Subcutaneous adipose tissue (tissue), 4 donors: ENCODE measurements around the gene RERE. TPM values are rescaled to one million over a fixed set of nuclear protein-coding genes. Genes with fewer than 3 reads are reported as not detected.

ENCODE experiments used
- CTCF ChIP-seq: fragments of 450-650 bp; IDR thresholded peaks from one replicate; pipeline ENCODE4 v1.5.1; 2016; ENCODE audit warnings: low read depth, mild to moderate bottlenecking, control low read depth, antibody characterized with exemption, moderate library complexity
- total RNA-seq, 4 donors: library from RNA; depleted of rRNA; stranded (reverse); fragments of >200 nt; gene quantifications; one replicate each; pipeline ENCODE4 v1.1.0, GENCODE V29; 2016

Gene RERE
- total RNA-seq, 4 donors from 2014 or later = 67.0 to 91.4 (median 83.1) TPM

GRCh38 chr1:8510041-8510823 lies 307.2 kb downstream of the RERE start:
- no peak for TF ChIP-seq CTCF

- no peak for TF ChIP-seq CTCF
Measured at GRCh38 chr1:8509579-8509978, 307.9 kb downstream of the RERE start.

- no peak for TF ChIP-seq CTCF
Measured at GRCh38 chr1:8506995-8507615, 310.3 kb downstream of the RERE start.

DNA sequence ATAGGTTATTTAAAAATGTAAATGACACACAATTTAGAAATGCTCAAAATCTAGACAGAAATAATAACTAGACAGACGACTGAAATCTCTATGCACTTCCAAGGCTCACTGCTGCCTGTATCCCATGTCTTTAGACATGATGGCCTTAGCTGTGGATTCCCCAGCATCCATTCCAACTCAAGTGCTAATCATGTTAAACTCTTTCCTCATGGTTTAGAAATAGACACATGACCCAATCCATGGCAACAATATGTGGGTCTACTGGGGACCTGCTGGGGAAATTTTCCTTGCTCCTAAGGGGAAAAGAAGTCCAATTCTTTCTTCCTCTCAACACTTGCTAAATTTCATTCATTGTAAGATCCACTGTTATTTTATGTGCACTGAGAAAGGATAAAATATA lies 311.0 kb downstream of the RERE start:
- no peak for TF ChIP-seq CTCF

DNA sequence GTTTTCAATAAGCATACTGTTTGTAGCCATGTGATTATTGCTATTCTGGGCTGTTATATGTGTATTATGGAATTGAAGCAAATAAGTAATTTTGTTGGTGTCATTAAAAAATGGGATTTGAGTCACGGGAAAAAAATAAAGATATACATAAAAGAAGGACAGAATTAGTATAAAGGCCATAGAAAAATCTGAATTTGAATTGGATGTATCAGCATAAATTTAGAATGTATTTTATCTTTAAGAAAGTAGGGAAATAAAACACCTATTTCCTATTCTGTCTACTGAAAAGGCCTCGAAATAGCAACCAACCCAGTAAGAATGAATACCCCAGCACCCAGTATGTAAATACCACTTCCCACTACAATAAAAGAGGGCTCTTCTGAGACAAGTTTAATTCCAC lies 313.6 kb downstream of the RERE start:
- no peak for TF ChIP-seq CTCF

- TF ChIP-seq CTCF = no peak
Measured at GRCh38 chr1:8497210-8497819, 320.1 kb downstream of the RERE start.

GRCh38 chr1:8496473-8496872 lies 321.0 kb downstream of the RERE start:
- no peak for TF ChIP-seq CTCF
